SK-N-SH treated with all-trans-retinoic acid at 6 μM for 48 hours (cell line): ENCODE results near the gene SOX30.

Source experiments
- ARNTL ChIP-seq: fragments of 450-650 bp; formaldehyde crosslinking; IDR thresholded peaks from 2 replicates; pipeline ENCODE4 v1.5.0; 2020; ENCODE audit warnings: low read depth, mild to moderate bottlenecking, moderate library complexity, borderline replicate concordance
- BACH2 ChIP-seq: fragments of 250-450 bp; sonication (Bioruptor Pico); IDR thresholded peaks from 2 replicates; pipeline ENCODE4 v1.9.0; 2021; ENCODE audit warnings: mild to moderate bottlenecking, borderline replicate concordance
- ESRRG ChIP-seq: fragments of 250-450 bp; sonication (Bioruptor Pico); IDR thresholded peaks from 2 replicates; pipeline ENCODE4 v1.6.1; 2021; ENCODE audit warnings: mild to moderate bottlenecking
- ISL1 ChIP-seq: fragments of 250-450 bp; sonication (Bioruptor Pico); IDR thresholded peaks from 2 replicates; pipeline ENCODE4 v2.1.2; 2022; ENCODE audit warnings: mild to moderate bottlenecking, moderate library complexity
- OSR1 ChIP-seq: fragments of 250-450 bp; sonication (Bioruptor Pico); IDR thresholded peaks from 2 replicates; pipeline ENCODE4 v1.8.0; 2022; ENCODE audit warnings: moderate library complexity, mild to moderate bottlenecking, inconsistent platforms
- RARB ChIP-seq: fragments of 250-450 bp; sonication (Bioruptor Pico); IDR thresholded peaks from 2 replicates; pipeline ENCODE4 v1.8.0; 2021; ENCODE audit warnings: mild to moderate bottlenecking, moderate library complexity
- TOX ChIP-seq: fragments of 250-450 bp; sonication (Bioruptor Pico); IDR thresholded peaks from 2 replicates; pipeline ENCODE4 v1.8.0; 2021; ENCODE audit warnings: mild to moderate bottlenecking, moderate library complexity, borderline replicate concordance
- ZFP3 ChIP-seq: fragments of 250-450 bp; sonication (Bioruptor Pico); IDR thresholded peaks from 2 replicates; pipeline ENCODE4 v1.5.0; 2020; ENCODE audit warnings: mild to moderate bottlenecking, moderate library complexity
- ZFP30 ChIP-seq: fragments of 450-650 bp; formaldehyde crosslinking; IDR thresholded peaks from 2 replicates; pipeline ENCODE4 v1.5.0; 2022; ENCODE audit warnings: mild to moderate bottlenecking, moderate library complexity
- ZNF70 ChIP-seq: fragments of 450-650 bp; formaldehyde crosslinking; IDR thresholded peaks from 2 replicates; pipeline ENCODE4 v1.5.0; 2020; ENCODE audit warnings: mild to moderate bottlenecking, moderate library complexity
- ZNF8 ChIP-seq: fragments of 450-650 bp; formaldehyde crosslinking; IDR thresholded peaks from 2 replicates; pipeline ENCODE4 v1.5.0; 2020; ENCODE audit warnings: mild to moderate bottlenecking, moderate library complexity
- TF ChIP-seq, protein P1 (sequence below): fragments of 250-450 bp; sonication (Bioruptor Pico); IDR thresholded peaks from 2 replicates; pipeline ENCODE4 v1.8.0; 2020; ENCODE audit warnings: mild to moderate bottlenecking, moderate library complexity, borderline replicate concordance
- TF ChIP-seq, protein P2 (sequence below): fragments of 250-450 bp; sonication (Bioruptor Pico); IDR thresholded peaks from 2 replicates; pipeline ENCODE4 v1.5.1; 2020; ENCODE audit warnings: low read depth, mild to moderate bottlenecking, moderate library complexity
- TF ChIP-seq, protein P3 (sequence below): fragments of 250-450 bp; sonication (Bioruptor Pico); IDR thresholded peaks from 2 replicates; pipeline ENCODE4 v1.5.0; 2020; ENCODE audit warnings: mild to moderate bottlenecking, moderate library complexity

DNA sequence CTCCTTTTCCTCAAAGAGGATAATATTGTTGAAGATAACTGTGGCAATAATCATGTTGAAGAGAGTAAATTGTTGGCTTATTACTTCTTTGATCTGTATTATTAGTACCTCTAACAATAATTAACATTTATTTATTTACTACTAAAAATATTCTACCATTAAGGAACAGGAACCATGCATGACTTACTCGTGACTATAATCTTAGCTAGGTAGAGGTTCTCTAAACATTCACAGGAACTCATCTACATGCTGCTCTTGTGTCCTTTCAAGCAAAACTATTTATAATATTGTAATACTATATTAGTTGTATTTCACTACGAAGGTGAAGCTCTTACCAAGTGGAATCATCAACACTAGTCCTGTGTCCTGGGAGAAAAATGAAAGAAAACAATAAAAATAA lies 3.1 kb downstream of the SOX30 start:
- TF ChIP-seq ARNTL (CRISPR knock-in tag), result no peak
- TF ChIP-seq, protein P1, sequence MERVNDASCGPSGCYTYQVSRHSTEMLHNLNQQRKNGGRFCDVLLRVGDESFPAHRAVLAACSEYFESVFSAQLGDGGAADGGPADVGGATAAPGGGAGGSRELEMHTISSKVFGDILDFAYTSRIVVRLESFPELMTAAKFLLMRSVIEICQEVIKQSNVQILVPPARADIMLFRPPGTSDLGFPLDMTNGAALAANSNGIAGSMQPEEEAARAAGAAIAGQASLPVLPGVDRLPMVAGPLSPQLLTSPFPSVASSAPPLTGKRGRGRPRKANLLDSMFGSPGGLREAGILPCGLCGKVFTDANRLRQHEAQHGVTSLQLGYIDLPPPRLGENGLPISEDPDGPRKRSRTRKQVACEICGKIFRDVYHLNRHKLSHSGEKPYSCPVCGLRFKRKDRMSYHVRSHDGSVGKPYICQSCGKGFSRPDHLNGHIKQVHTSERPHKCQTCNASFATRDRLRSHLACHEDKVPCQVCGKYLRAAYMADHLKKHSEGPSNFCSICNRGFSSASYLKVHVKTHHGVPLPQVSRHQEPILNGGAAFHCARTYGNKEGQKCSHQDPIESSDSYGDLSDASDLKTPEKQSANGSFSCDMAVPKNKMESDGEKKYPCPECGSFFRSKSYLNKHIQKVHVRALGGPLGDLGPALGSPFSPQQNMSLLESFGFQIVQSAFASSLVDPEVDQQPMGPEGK, result no peak
- no peak for TF ChIP-seq ZFP30
- no peak for TF ChIP-seq ZNF70
- TF ChIP-seq BACH2 (CRISPR knock-in tag), result no peak
- TF ChIP-seq ZFP3 (CRISPR knock-in tag), result no peak
- no peak for TF ChIP-seq TOX (CRISPR knock-in tag)
- TF ChIP-seq, protein P2, sequence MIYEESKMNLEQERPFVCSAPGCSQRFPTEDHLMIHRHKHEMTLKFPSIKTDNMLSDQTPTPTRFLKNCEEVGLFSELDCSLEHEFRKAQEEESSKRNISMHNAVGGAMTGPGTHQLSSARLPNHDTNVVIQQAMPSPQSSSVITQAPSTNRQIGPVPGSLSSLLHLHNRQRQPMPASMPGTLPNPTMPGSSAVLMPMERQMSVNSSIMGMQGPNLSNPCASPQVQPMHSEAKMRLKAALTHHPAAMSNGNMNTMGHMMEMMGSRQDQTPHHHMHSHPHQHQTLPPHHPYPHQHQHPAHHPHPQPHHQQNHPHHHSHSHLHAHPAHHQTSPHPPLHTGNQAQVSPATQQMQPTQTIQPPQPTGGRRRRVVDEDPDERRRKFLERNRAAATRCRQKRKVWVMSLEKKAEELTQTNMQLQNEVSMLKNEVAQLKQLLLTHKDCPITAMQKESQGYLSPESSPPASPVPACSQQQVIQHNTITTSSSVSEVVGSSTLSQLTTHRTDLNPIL (CRISPR knock-in tag), result no peak
- TF ChIP-seq RARB, result no peak
- no peak for TF ChIP-seq ISL1 (CRISPR knock-in tag)
- TF ChIP-seq, protein P3, sequence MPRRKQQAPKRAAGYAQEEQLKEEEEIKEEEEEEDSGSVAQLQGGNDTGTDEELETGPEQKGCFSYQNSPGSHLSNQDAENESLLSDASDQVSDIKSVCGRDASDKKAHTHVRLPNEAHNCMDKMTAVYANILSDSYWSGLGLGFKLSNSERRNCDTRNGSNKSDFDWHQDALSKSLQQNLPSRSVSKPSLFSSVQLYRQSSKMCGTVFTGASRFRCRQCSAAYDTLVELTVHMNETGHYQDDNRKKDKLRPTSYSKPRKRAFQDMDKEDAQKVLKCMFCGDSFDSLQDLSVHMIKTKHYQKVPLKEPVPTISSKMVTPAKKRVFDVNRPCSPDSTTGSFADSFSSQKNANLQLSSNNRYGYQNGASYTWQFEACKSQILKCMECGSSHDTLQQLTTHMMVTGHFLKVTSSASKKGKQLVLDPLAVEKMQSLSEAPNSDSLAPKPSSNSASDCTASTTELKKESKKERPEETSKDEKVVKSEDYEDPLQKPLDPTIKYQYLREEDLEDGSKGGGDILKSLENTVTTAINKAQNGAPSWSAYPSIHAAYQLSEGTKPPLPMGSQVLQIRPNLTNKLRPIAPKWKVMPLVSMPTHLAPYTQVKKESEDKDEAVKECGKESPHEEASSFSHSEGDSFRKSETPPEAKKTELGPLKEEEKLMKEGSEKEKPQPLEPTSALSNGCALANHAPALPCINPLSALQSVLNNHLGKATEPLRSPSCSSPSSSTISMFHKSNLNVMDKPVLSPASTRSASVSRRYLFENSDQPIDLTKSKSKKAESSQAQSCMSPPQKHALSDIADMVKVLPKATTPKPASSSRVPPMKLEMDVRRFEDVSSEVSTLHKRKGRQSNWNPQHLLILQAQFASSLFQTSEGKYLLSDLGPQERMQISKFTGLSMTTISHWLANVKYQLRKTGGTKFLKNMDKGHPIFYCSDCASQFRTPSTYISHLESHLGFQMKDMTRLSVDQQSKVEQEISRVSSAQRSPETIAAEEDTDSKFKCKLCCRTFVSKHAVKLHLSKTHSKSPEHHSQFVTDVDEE (CRISPR knock-in tag), result no peak
- no peak for TF ChIP-seq ESRRG (CRISPR knock-in tag)
- TF ChIP-seq ZNF8 (CRISPR knock-in tag), result no peak
- TF ChIP-seq OSR1 (CRISPR knock-in tag), result no peak
